Endodermal cell (in vitro differentiated cells): ENCODE results near the gene GOLGA6L7. TPM values are rescaled to one million over a fixed set of nuclear protein-coding genes. Genes with fewer than 3 reads are reported as not detected.
"Not testable (repeated sequence)": the region's sequence is repeated elsewhere in the genome, so short reads cannot be mapped to it uniquely, and the experiment has no call there.

ENCODE experiments used
- DNase-seq: peaks from one replicate; pipeline ENCODE4 v3.0.0-alpha.2; 2017
- H3K27ac ChIP-seq: 2 replicates; pipeline ENCODE4 v1.5.1; 2013; ENCODE audit warnings: mild to moderate bottlenecking, low read depth, low read length, moderate library complexity
- H3K27me3 ChIP-seq: 2 replicates; pipeline ENCODE4 v1.6.1; 2013; ENCODE audit warnings: mild to moderate bottlenecking, low read length, moderate library complexity; ENCODE audit not compliant: insufficient read depth, control insufficient read depth, poor library complexity, severe bottlenecking
- H3K36me3 ChIP-seq: 2 replicates; pipeline ENCODE4 v1.7.0; 2013; ENCODE audit warnings: mild to moderate bottlenecking, low read length, moderate library complexity; ENCODE audit not compliant: control insufficient read depth, insufficient read depth
- H3K4me1 ChIP-seq: one replicate; pipeline ENCODE4 v1.7.0; 2013; ENCODE audit warnings: low read length; ENCODE audit not compliant: control insufficient read depth, insufficient read depth
- H3K4me3 ChIP-seq: 2 replicates; pipeline ENCODE4 v1.5.1; 2013; ENCODE audit warnings: mild to moderate bottlenecking, low read length, moderate library complexity
- H3K9ac ChIP-seq: 2 replicates; pipeline ENCODE4 v1.6.1; 2013; ENCODE audit warnings: mild to moderate bottlenecking, low read length, moderate library complexity; ENCODE audit not compliant: poor library complexity, severe bottlenecking; ENCODE audit errors: extremely low read depth
- H3K9me3 ChIP-seq: 2 replicates; pipeline ENCODE4 v1.6.1; 2013; ENCODE audit warnings: mild to moderate bottlenecking, low read length, moderate library complexity; ENCODE audit not compliant: control insufficient read depth
- H3K27ac Mint-ChIP-seq: 2 replicates; pipeline ENCODE4 v1.8.0; 2020; ENCODE audit warnings: mixed read lengths
- H3K27me3 Mint-ChIP-seq: 2 replicates; pipeline ENCODE4 v1.8.0; 2021; ENCODE audit warnings: mild to moderate bottlenecking, mixed read lengths; ENCODE audit not compliant: insufficient read depth
- H3K36me3 Mint-ChIP-seq: 2 replicates; pipeline ENCODE4 v1.8.0; 2020; ENCODE audit warnings: low read depth, mixed read lengths
- H3K4me1 Mint-ChIP-seq: 2 replicates; pipeline ENCODE4 v1.8.0; 2020; ENCODE audit warnings: mixed read lengths
- H3K4me3 Mint-ChIP-seq: 2 replicates; pipeline ENCODE4 v1.8.0; 2020; ENCODE audit warnings: mild to moderate bottlenecking, moderate library complexity, mixed read lengths
- H3K9me3 Mint-ChIP-seq: 2 replicates; pipeline ENCODE4 v1.8.0; 2020; ENCODE audit warnings: mild to moderate bottlenecking, mixed read lengths
- WGBS, 2 experiments: methylation state at CpG; one replicate each; pipeline versions ENCODE4 v1.1.5 to v1.1.7; 2013; ENCODE audit warnings: missing lambda C conversion rate in 2 of 2, mixed read lengths in 1 of 2; ENCODE audit not compliant: insufficient coverage in 1 of 2, insufficient read length in 1 of 2; 5-methylcytosine and 5-hydroxymethylcytosine counted together
- total RNA-seq, 2 donors: library from RNA; stranded (reverse); fragmentation: NEBNext Ultra II Directional in 1 of 2; extraction: Animal tissue kit (Norgen Biotek cat#: 25700) in 1 of 2; gene quantifications; 2 replicates in 1 of 2; 3 replicates in 1 of 2; pipeline ENCODE4 v1.2.1, GENCODE V29; 2021

GOLGA6L7 gene
- total RNA-seq, 2 donors from 2014 or later, result 0.15 TPM; not detected in 1

GRCh38 chr15:28821420-28821819, 27.0 kb downstream of the GOLGA6L7 start:
- not testable (repeated sequence) for DNase-seq

GRCh38 chr15:28819930-28820295, 28.5 kb downstream of the GOLGA6L7 start:
- not testable (repeated sequence) for H3K9me3 Mint-ChIP-seq, H3K9me3 ChIP-seq, H3K4me1 ChIP-seq, H3K9ac ChIP-seq, H3K27me3 ChIP-seq, H3K27ac ChIP-seq, DNase-seq, H3K36me3 Mint-ChIP-seq, H3K4me3 ChIP-seq, H3K27ac Mint-ChIP-seq, H3K4me3 Mint-ChIP-seq, H3K4me1 Mint-ChIP-seq, H3K27me3 Mint-ChIP-seq, H3K36me3 ChIP-seq
- no CpG with 5 or more reads among the region's 3 CpGs for WGBS, 2 experiments

More at GRCh38 chr15:28821420-28821819, 27.0 kb downstream of the GOLGA6L7 start:
- H3K27me3 ChIP-seq, H3K9me3 ChIP-seq, H3K4me3 Mint-ChIP-seq, H3K4me1 ChIP-seq, H3K27ac Mint-ChIP-seq, H3K27me3 Mint-ChIP-seq, H3K9me3 Mint-ChIP-seq, H3K9ac ChIP-seq, H3K36me3 ChIP-seq, H3K27ac ChIP-seq, H3K36me3 Mint-ChIP-seq, H3K4me3 ChIP-seq, H3K4me1 Mint-ChIP-seq: not testable (repeated sequence)
- no CpG with 5 or more reads among the region's 2 CpGs for WGBS, 2 experiments

GRCh38 chr15:28819019-28819929, 29.2 kb downstream of the GOLGA6L7 start:
- not testable (repeated sequence) for DNase-seq, H3K27me3 Mint-ChIP-seq, H3K36me3 ChIP-seq, H3K27me3 ChIP-seq, H3K4me1 ChIP-seq, H3K36me3 Mint-ChIP-seq, H3K4me3 ChIP-seq, H3K9me3 Mint-ChIP-seq, H3K4me1 Mint-ChIP-seq, H3K9me3 ChIP-seq, H3K27ac Mint-ChIP-seq, H3K4me3 Mint-ChIP-seq, H3K9ac ChIP-seq, H3K27ac ChIP-seq
- WGBS, 2 experiments, result 68 to 80% methylated on average over 2 to 7 of the region's 15 CpGs

- not testable (repeated sequence) for DNase-seq, H3K9me3 ChIP-seq, H3K27me3 ChIP-seq, H3K4me3 ChIP-seq, H3K9ac ChIP-seq, H3K9me3 Mint-ChIP-seq, H3K36me3 Mint-ChIP-seq, H3K4me3 Mint-ChIP-seq, H3K4me1 ChIP-seq, H3K27ac Mint-ChIP-seq, H3K27me3 Mint-ChIP-seq, H3K4me1 Mint-ChIP-seq, H3K36me3 ChIP-seq, H3K27ac ChIP-seq
- no CpG with 5 or more reads among the region's 3 CpGs for WGBS, 2 experiments
Observed at GRCh38 chr15:28818168-28818567, 30.3 kb downstream of the GOLGA6L7 start.

GRCh38 chr15:28814059-28814458, 34.4 kb downstream of the GOLGA6L7 start:
- not testable (repeated sequence) for H3K4me3 Mint-ChIP-seq, H3K27ac ChIP-seq, H3K9me3 Mint-ChIP-seq, H3K4me3 ChIP-seq, H3K27me3 Mint-ChIP-seq, H3K4me1 ChIP-seq, H3K36me3 ChIP-seq, DNase-seq, H3K27me3 ChIP-seq, H3K27ac Mint-ChIP-seq, H3K36me3 Mint-ChIP-seq, H3K4me1 Mint-ChIP-seq, H3K9me3 ChIP-seq, H3K9ac ChIP-seq

GRCh38 chr15:28813392-28813791, 35.1 kb downstream of the GOLGA6L7 start:
- H3K27ac Mint-ChIP-seq, H3K9me3 Mint-ChIP-seq, H3K9ac ChIP-seq, H3K4me1 ChIP-seq, H3K9me3 ChIP-seq, H3K36me3 ChIP-seq, H3K4me3 Mint-ChIP-seq, H3K27me3 Mint-ChIP-seq, H3K27ac ChIP-seq, H3K36me3 Mint-ChIP-seq, DNase-seq, H3K4me3 ChIP-seq, H3K4me1 Mint-ChIP-seq, H3K27me3 ChIP-seq: not testable (repeated sequence)
- no CpG with 5 or more reads among the region's 2 CpGs for WGBS, 2 experiments

- not testable (repeated sequence) for H3K27ac ChIP-seq, H3K36me3 Mint-ChIP-seq, H3K4me3 ChIP-seq, H3K9me3 Mint-ChIP-seq, H3K36me3 ChIP-seq, H3K27me3 ChIP-seq, H3K4me3 Mint-ChIP-seq, H3K4me1 Mint-ChIP-seq, H3K9me3 ChIP-seq, H3K9ac ChIP-seq, DNase-seq, H3K4me1 ChIP-seq, H3K27ac Mint-ChIP-seq, H3K27me3 Mint-ChIP-seq
- WGBS, 2 experiments, result 84% methylated on average over 3 of the region's 4 CpGs; no CpG with 5 or more reads in 1 of the 2 experiments
Observed at GRCh38 chr15:28811852-28812550, 36.4 kb downstream of the GOLGA6L7 start.
